Left hindlimb (tissue), 1 donor: Measurements from ENCODE around the gene SLC35B2.
"Not testable (repeated sequence)": the region's sequence is repeated elsewhere in the genome, so short reads cannot be mapped to it uniquely, and the experiment has no call there.

Experiments used
- DNase-seq: peaks from one replicate; pipeline ENCODE4 v3.0.0-alpha.2; 2018

SLC35B2 gene

DNA sequence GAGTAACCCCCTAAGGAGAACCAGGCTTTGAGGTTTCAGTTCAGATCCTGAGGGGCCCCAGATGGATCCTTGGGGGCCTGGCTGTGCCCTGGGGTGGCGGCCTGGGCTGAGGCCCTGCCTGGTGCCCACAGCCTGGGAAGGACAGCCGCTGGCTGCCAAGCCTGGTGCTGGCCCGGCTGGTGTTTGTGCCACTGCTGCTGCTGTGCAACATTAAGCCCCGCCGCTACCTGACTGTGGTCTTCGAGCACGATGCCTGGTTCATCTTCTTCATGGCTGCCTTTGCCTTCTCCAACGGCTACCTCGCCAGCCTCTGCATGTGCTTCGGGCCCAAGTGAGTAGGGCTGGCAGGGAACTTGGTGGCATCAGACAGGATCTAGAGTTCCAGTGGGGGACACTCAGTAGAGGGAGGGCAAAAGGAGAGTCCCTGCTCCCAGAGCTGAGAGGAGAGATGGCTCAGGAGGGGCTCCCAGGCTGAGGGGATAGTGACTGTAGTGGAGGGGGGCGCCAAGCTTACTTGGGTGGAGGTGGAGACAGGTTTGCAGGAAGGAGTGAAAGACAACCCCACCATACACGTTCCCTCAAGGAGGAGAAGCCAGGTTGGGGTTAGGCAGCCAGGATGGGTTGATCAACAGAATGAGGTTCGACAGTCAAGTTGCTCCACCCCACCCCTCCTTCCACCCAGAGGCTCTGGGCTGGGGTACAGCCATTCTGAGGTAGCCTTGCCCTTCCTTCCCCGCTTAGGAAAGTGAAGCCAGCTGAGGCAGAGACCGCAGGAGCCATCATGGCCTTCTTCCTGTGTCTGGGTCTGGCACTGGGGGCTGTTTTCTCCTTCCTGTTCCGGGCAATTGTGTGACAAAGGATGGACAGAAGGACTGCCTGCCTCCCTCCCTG is 24.4 kb downstream of the SLC35B2 start:
- no peak for DNase-seq

DNA sequence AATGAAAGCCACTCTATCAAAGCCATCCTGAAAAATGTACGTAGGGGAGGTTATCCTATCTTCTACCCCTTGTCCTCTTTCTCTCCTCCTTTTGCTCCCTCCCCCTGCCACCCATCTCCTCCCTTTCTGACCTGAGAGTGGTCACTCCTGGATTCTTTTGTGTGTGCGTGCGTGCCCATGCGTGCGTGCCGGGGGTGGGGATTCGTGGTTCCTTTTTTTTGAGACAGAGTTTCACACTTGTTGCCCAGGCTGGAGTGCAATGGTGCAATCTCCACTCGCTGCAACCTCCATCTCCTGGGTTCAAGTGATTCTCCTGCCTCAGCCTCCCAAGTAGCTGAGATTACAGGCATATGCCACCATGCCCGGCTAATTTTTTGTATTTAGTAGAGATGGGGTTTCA is 25.9 kb downstream of the SLC35B2 start:
- DNase-seq: not testable (repeated sequence)

DNA sequence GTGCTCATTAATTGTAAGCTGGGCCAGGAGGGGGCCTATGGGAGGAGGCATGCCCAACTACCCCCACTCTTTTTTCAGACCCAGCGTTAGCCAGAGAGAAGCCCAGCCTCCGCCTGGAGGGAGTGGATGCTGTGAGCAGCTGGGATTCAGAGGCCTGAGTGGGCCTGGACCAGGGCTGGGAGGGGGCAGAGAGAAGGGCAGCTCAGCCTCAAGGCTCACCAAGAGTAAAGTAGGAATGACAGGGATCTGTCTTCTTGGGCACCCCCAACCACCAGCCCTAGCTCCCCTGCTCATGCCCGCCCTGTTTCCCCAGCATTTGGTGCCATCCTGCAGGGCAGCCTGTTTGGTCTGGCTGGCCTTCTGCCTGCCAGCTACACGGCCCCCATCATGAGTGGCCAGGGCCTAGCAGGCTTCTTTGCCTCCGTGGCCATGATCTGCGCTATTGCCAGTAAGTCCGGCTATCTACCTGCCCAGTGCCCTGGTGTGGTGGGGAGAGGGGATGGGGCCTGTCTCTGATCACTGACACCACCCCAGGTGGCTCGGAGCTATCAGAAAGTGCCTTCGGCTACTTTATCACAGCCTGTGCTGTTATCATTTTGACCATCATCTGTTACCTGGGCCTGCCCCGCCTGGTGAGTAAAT is 27.2 kb downstream of the SLC35B2 start:
- DNase-seq: no peak

DNA sequence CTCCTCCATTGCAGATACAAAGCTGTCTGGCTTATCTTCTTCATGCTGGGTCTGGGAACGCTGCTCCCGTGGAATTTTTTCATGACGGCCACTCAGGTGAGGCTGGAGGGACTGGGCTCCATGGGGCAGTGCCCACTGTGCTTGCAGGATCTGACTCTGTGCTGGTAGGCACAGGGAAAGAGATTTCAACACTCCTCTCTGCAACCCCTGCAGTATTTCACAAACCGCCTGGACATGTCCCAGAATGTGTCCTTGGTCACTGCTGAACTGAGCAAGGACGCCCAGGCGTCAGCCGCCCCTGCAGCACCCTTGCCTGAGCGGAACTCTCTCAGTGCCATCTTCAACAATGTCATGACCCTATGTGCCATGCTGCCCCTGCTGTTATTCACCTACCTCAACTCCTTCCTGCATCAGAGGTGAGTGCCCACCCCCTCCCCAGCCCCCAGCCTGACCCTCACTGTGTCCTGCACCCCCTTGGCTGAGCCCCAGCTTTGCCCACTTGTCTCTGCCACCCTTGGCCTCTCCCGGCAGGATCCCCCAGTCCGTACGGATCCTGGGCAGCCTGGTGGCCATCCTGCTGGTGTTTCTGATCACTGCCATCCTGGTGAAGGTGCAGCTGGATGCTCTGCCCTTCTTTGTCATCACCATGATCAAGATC is 27.8 kb downstream of the SLC35B2 start:
- no peak for DNase-seq

DNA sequence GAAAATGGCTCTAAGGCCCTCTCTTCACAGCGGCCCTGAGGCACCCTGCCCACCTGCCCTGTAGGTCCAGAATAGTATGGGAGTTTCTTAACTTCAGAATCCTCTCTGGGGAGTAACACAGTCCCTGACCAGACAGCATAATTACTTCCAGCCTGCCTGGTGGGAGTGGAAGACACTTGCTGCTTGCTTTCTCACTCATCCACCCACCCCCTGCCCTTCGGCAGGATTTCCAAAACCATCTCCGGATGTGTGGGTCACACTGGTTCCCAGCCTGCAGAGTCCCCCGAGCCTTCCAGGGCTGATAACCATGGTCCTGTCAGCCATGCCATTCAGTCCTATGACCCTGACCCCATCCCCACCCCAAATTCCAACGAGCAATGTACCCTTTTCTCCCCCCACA is 28.5 kb downstream of the SLC35B2 start:
- DNase-seq: no peak

DNA sequence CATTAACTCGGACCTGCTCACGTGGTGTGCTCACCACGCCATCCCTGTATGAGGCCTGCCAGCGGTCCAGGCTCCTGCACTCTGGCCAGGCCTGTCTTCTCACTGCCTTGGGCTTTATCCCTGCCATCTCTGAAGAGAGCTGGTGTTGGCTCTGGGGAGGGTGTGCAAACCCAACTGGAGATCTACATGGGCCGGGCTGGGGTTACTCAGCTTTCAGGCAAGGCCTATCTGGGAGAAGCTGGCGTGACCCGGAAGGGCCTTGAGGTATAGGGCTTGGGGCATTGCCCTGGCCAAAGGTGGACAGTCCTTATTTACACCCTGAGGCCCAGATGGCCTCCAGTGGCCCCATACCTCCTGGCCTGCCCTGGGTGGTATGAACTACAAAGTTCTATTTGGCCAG is 28.9 kb downstream of the SLC35B2 start:
- no peak for DNase-seq

DNA sequence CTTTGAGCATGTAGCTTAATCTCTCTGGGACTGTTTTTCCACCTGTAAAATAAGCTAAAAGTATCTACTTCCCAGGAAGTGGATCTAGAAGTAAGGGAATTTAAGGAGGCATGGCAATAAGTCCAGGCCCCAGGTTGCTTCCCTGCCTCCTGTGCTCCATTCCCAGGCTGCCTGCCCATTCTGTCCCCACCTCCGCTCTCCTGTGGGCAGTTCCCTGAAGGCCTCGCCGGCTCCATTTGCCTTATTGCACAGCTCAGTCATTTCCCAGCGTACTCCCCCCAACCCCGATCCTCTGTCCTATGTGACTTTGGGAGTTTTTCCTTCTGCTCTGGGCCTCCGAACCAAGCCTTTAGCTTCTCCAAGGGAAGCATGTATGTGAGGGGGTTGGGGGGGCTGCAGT is 29.3 kb downstream of the SLC35B2 start:
- no peak for DNase-seq

DNA sequence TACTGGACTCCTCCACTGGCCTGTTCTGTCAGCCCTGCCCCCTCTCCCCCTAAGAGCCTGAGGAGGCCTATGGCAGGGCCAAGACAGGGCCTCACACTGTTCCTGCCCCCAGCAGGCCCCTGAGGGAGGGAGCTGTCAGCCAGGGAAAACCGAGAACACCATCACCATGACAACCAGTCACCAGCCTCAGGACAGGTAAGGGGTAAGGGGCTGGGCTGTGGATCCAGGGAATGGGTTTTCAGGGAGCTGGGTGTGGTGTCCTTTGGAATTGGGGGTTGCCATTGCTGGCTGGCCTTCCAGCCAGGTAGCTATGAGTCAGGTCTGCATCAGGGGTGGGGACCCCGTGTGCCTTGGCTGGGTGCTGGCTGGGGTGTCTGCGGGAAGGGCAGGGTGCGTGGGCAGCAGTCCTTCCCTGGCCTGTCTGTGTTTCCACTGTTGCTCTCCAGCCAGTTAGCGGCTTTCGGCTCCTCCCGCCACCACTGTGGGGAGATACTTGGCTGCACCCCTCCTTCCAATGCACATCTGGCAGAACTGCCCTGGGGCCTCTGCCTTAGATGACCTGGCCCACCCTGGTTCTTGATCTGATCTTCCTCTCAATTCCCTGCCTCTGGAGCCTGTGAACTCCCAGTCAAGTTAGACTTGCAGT is 30.1 kb downstream of the SLC35B2 start:
- DNase-seq: no peak

DNA sequence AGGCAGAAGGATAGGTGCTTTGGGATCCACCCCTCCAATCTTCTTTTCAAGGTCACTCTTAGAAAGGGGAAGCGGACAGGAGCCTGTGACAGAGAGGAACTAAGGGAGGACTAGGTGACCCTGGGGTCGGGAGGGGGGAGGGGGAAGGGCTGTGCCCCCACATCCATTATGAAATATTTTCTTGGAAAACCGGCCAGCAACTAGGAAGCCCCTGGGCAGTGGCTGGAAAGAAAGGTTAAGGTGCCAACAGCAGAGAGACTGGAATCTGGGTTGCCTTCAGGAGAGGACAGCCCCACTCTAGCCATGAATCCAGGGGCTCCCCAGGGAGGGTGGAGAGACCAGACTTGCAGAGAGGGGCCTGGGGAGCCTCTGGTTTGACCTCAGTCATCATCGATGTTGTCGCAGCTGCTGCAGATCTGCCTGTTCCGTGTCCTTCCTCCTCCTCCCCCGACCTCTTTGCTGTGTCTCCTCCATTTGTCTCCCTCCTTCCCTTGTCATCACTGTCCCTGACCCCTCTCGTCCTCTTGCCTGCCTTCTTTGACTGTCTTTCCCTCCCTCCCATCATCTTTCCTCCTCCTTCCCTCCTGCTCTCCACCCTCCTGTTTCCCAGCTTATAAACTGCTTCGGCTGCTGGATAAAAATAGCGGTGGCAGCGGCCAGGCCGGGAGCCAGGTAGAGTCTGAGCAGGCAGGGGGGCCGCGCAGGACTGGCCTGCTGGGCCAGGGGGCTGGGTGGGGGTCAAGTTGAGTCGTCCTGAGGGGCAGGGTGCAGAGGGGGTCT is 30.8 kb downstream of the SLC35B2 start:
- no peak for DNase-seq

DNA sequence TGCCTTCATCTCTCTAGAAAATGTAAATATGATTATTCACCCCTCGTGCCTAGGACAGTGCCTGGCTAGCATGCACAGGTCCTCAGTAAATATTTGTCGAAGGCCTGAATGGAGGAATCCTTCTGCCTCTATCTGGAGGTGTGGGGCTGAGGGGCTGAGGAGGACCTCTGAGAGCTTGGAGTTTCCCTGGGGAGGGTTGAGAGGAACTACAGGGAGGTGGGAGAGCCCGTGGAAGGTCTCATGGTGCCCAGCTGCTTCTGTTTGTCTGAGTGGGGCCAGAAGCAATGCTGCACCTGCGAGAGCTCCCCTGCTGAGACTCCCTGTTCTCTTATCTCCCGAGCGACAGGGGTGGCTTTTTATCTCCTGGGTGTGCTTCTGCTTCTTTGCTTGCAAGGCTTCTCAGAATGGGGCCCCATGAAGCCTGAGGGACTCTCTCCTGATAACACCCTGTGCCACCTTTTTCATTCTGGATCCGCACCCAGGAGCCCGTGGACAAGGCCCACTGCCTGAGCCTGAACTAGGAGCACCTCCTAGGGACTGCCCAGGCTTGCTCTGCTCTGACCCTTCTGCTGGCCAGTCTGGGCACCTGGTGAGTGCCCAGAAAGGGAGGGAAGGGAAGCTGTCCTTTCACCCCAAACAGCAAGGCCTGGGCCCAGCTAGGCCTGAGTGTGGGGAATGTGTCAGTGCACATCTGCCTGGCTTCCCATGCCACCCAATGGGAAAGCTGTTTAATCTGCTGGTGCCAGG is 31.6 kb downstream of the SLC35B2 start:
- DNase-seq: no peak

DNA sequence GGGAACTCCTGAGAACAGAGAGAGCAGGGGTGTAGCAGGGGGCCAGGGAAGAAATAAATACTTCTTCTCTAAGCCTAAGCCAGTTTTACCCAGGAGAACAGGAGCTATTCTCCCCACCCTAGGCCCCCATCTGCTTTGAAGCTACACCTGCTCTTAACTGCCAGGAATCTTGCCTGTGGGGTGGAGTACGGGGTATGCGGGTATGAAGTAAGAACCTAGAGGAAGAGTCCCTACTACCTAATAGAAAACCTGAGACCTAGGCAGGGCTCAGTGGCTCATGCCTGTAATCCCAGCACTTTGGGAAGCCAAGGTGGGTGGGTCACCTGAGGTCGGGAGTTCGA is 32.4 kb downstream of the SLC35B2 start:
- DNase-seq: no peak

DNA sequence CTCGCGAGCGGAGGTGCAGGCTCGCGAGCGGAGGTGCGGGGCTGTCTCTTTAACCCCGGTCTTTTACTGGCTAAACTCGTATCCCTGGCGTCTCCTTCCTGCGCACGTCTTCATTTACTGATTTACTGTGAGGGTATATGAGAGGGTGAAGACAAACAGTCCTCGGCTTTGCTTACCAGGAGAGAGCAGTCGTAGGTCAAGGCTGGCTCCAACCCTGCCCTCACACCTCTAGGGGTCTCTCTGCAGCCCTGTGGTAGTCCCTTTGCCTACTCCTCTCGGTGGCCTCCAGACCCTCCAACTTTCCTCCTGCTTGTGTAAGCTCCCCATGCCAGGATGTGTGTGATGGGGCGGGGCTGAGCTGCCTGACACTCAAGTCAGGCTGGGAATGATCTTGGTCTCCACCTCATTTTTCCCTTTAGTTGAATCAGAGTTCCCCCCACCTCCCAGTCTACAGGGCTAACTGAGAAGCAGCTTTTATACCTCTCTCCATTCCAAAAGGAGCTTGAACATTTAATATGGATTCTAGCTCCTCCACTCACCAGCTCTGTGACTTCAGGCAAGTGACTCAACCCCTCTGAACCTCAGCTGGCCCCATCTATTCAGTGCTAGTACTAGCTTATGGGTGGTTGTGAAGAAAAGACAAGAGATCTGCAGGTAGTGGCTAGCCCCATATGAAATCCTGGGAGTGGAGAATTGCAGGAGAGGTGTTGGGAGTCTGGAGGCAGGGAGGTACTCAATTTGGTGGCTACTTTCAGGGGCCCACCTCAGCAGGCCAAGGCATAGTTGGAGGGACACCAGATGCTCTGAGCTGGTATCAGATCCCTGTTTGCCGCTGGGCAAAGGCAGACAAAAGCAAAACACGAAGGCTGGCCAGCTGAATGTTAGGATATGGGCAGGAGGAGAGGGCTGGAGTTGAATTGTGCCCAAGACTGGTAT is 33.0 kb downstream of the SLC35B2 start:
- no peak for DNase-seq

DNA sequence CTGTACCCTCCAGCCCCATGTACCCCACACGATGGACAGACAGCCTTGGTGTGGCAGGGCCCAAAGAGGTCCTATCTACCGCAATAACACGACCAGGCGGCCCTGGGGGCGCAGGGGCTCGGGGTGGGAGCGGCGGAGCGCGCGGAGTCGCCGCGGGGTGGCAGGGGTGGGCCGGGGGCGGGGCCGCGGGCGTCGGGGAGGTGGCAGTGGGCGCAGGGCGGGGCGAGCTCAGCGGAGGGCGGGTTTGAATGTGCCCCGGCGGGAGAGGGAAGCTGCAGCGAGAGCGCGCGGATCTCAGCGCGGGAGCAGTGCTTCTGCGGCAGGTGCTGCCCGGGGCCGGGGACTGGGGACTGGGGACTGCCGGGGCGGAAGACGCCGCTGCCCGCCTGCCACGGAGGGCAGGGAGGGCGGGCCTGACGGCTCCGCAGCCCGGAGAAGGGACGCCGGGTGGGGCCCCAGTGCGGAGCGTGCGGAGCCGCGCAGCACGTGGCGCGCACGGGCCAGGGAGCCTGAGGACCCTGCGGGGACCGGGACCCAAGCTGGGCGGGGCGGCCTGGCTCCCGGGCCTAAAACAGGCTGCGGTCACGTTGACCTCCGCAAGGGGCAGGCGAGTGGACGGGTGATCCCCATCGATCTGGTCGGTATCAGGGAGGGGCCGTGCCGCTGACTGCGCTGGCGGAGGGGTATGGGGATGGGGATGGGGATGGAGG is 33.9 kb downstream of the SLC35B2 start, which contains the start of gene SLC29A1:
SLC29A1 (plus strand) TSS at position 277 of the 710 bp plus-strand sequence. CDS start 3,719 bp downstream, outside the sequence.
- DNase-seq: peak; percentile 87

DNA sequence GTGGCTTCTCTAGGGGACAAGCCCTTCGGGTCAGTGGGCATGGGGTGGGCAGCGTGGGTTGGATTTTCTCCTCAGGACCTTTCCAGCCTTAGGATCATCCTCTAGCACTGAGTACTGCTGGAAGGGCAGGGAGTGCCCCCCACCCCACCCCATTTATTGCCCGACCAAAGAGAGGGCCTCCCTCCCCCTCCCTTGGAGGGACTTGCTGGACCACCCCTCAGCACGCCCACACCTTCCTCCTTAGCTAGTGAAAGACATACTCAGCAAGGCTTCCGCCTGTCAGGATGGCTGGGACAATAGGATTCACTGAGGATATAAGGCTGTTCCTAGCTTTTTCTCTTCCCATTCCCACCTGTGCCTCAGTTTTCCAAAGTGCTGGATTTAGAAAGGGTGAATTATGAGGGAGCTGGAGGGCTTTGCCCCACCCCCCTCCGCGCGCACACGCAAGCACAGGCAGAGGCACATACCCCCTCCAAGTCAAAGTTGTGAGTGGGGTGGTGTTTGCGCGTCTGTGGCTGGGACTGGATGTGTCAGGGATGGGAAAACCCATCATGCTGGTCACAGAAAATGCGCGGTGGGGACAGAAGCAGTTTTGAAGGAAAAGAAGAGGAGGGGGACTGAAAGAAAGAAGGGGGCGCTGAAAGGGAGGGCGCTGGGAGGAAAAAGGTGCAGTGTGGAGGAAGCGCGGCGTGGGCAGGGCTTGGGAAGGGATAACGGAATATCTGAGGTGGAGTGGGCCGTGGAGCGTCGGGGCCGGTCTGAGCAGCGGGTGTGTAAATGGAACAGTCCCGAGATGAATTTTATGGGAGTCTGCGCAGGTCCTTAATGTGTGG is 34.6 kb downstream of the SLC35B2 start:
- no peak for DNase-seq

DNA sequence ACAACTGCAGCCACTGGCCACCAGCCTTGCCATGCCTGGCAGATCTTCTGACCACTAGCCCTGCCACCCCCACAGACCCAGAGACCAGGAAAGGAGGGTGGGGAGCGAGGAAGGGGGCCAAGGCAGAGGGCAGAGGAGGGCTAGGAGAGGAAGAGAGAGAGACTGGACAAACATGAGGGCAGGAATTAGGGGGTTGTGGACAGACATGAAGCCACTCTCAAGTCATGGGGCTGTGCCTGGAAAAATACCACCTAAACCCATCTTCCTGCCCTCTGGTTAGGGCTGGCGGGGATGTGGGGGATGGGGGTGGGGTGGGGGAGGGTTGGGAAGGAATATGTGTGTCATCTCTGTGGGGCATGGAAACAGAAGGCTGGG is 35.4 kb downstream of the SLC35B2 start:
- DNase-seq: no peak

DNA sequence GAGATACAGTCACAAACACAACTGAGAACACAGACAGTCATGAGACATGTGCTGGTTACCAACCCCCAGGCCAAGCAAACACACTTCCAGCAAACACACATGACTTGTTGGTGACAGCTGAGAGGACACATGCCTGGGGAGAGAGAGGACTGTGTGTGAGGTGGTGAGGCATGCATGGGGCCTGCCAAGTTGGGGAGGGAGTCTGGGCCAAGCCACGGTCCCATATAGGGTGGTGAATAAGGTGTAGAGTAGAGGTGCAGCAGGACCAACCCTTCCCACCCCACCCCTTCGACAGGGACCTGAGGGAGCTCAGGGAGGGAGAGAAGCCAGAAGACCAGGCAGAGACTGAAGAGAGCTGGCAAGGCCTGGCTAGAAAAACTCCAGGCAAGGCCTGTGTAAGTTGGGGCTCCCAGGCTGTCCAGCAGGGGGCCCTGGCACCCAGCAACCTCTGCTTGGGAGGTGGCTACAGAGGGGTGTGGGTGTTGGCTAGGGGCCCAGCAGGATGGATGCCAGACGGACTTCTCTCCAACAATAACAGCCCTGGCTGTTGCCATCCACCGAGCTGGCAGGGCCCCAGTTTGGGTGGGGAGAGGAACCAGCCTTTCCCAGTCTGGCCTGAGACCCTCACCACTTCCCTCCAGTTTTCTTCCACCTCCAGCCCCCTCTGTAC is 35.9 kb downstream of the SLC35B2 start:
- peak; percentile 93 for DNase-seq

DNA sequence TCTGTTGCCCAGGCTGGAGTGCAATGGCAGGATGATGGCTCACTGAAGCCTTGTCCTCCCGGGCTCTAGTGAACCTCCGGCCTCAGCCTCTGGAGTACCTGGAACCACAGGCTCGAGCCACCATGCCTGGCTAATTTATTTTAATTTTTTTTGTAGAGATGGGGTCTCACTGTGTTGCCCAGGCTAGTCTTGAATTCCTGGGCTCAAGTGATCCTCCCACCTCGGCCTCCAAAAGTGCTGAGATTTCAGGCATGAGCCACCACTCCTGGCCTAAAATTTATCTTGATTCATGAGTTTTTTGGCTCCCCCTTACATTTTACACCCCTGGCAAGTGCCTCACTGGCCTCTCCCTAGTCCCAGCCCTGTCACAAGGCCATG is 36.4 kb downstream of the SLC35B2 start:
- DNase-seq: no peak
